ENCODE results near the gene TRAF3IP3.

DNA sequence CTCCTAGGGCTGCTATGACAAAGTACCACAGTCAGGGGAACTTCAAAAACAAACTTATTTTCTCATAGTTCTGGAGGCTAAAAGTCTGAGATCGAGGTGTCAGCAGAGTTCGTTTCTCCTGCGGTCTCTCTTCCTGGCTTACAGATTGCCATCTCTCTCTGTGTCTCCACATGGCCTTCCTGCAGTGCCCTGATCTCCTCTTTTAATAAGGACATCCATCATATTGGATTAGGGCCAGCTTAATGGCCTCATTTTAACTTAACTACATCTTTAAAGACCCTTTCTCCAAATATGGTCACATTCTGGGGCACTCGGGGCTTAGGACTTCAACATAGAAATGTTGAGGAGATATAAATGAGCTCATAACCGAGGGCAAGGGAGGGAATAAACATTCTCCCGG lies 16.3 kb downstream of the TRAF3IP3 start:
- no peak for TF ChIP-seq EZH2 (IDR thresholded peaks at IDR 0.05; ENCODE audit: borderline replicate concordance)
- TF ChIP-seq, protein P1, sequence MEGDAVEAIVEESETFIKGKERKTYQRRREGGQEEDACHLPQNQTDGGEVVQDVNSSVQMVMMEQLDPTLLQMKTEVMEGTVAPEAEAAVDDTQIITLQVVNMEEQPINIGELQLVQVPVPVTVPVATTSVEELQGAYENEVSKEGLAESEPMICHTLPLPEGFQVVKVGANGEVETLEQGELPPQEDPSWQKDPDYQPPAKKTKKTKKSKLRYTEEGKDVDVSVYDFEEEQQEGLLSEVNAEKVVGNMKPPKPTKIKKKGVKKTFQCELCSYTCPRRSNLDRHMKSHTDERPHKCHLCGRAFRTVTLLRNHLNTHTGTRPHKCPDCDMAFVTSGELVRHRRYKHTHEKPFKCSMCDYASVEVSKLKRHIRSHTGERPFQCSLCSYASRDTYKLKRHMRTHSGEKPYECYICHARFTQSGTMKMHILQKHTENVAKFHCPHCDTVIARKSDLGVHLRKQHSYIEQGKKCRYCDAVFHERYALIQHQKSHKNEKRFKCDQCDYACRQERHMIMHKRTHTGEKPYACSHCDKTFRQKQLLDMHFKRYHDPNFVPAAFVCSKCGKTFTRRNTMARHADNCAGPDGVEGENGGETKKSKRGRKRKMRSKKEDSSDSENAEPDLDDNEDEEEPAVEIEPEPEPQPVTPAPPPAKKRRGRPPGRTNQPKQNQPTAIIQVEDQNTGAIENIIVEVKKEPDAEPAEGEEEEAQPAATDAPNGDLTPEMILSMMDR (IDR thresholded peaks at IDR 0.05; ENCODE audit: poor library complexity), result no peak

Data from hepatocyte (in vitro differentiated cells).